H1 (cell line): ENCODE data around the gene SLC4A8. TPM values are rescaled to one million over a fixed set of nuclear protein-coding genes. Genes with fewer than 3 reads are reported as not detected.

Source experiments
- CTCF ChIA-PET: fragments of 300-600 bp; sonication (Branson Sonifier 250); formaldehyde crosslinking; loops from one replicate; lab custom pipeline; 2021; ENCODE audit not compliant: partially characterized antibody; lab: Charles Lee
- POLR2A ChIA-PET: fragments of 300-600 bp; sonication (Branson Sonifier 250); formaldehyde crosslinking; loops from one replicate; lab custom pipeline; 2021; ENCODE audit warnings: inconsistent platforms; ENCODE audit not compliant: partially characterized antibody; lab: Charles Lee
- DNase-seq, 2 experiments: peaks; one replicate each; pipeline versions ENCODE4 v3.0.0 to v3.0.0-alpha.2; 2010 to 2022; ENCODE audit warnings: low spot score in 2 of 2, low read depth in 1 of 2, mixed read lengths in 1 of 2
- FAIRE-seq: peaks from 2 replicates; lab custom pipeline; 2011; peaks lifted over from hg19 to GRCh38; lab: Jason Lieb, UNC
- H2AFZ ChIP-seq: 2 replicates; pipeline ENCODE4 v1.8.1; 2012; ENCODE audit warnings: low read length, inconsistent platforms
- H2AK5ac ChIP-seq: 2 replicates; pipeline ENCODE4 v1.6.1; 2013; ENCODE audit warnings: low read depth, low read length
- H2BK120ac ChIP-seq: replicated peaks from 2 replicates; pipeline ENCODE3; 2013; ENCODE audit warnings: low read depth, low read length, inconsistent platforms
- H2BK12ac ChIP-seq: 2 replicates; pipeline ENCODE4 v1.6.1; 2013; ENCODE audit warnings: low read depth, low read length
- H2BK15ac ChIP-seq: 2 replicates; pipeline ENCODE4 v1.6.1; 2013; ENCODE audit warnings: low read length
- H2BK20ac ChIP-seq: 2 replicates; pipeline ENCODE4 v1.6.1; 2013; ENCODE audit warnings: low read length
- H2BK5ac ChIP-seq: 2 replicates; pipeline ENCODE4 v1.6.1; 2013; ENCODE audit warnings: low read depth, low read length
- H3K14ac ChIP-seq: 2 replicates; pipeline ENCODE4 v1.6.1; 2013; ENCODE audit warnings: inconsistent platforms; ENCODE audit not compliant: insufficient read length
- H3K18ac ChIP-seq: 2 replicates; pipeline ENCODE4 v1.6.1; 2013; ENCODE audit warnings: low read length; ENCODE audit errors: extremely low read depth
- H3K23ac ChIP-seq: 2 replicates; pipeline ENCODE4 v1.6.1; 2013; ENCODE audit warnings: inconsistent platforms; ENCODE audit not compliant: insufficient read length
- H3K23me2 ChIP-seq: 2 replicates; pipeline ENCODE4 v1.6.1; 2013; ENCODE audit warnings: low read depth, low read length
- H3K27ac ChIP-seq: 2 replicates; pipeline ENCODE4 v1.6.1; 2011; ENCODE audit warnings: low read depth, low read length, inconsistent platforms
- H3K27me3 ChIP-seq, 4 experiments: replicated peaks in 1 of 4; 1 replicate in 1 of 4; 2 replicates in 3 of 4; pipeline versions ENCODE4 v1.6.1 to v1.8.1; 2011 to 2013; ENCODE audit warnings: low read length in 3 of 4, mild to moderate bottlenecking in 3 of 4, inconsistent platforms in 2 of 4, mixed read lengths in 2 of 4, moderate library complexity in 1 of 4; ENCODE audit not compliant: control insufficient read depth in 3 of 4, insufficient read depth in 3 of 4; ENCODE audit errors: extremely low read depth in 1 of 4
- H3K36me3 ChIP-seq, 4 experiments: 2 replicates each; pipeline versions ENCODE4 v1.6.1 to v1.8.1; 2011 to 2013; ENCODE audit warnings: mild to moderate bottlenecking in 4 of 4, low read length in 3 of 4, moderate library complexity in 2 of 4, control low read depth in 1 of 4, inconsistent platforms in 1 of 4; ENCODE audit not compliant: insufficient read depth in 4 of 4, control insufficient read depth in 2 of 4
- H3K4ac ChIP-seq: replicated peaks from 2 replicates; pipeline ENCODE3; 2013; ENCODE audit warnings: low read length, low read depth, mixed read lengths, inconsistent platforms; ENCODE audit not compliant: insufficient read length
- H3K4me1 ChIP-seq, 4 experiments: replicated peaks in 1 of 4; 1 replicate in 1 of 4; 2 replicates in 3 of 4; pipeline versions ENCODE4 v1.6.1 to v1.8.1; 2011 to 2013; ENCODE audit warnings: low read length in 3 of 4, inconsistent platforms in 2 of 4, mixed read lengths in 1 of 4; ENCODE audit not compliant: insufficient read depth in 4 of 4, control insufficient read depth in 3 of 4
- H3K4me2 ChIP-seq, 2 experiments: 2 replicates each; pipeline versions ENCODE4 v1.6.1 to v1.8.1; 2011 to 2013; ENCODE audit warnings: low read depth in 2 of 2, low read length in 2 of 2, control low read depth in 1 of 2, inconsistent platforms in 1 of 2, mild to moderate bottlenecking in 1 of 2; ENCODE audit not compliant: insufficient read depth in 1 of 2
- H3K4me3 ChIP-seq, 4 experiments: fragments of 200-600, 300-600 bp in 1 of 4; sonication (generic), shearing (Covaris generic), sonication (Bioruptor Twin) in 1 of 4; 2 replicates each; pipeline versions ENCODE4 v1.5.1 to v1.8.1; 2011 to 2016; ENCODE audit warnings: low read length in 4 of 4, low read depth in 3 of 4, control low read depth in 2 of 4, inconsistent platforms in 2 of 4, mild to moderate bottlenecking in 2 of 4, mixed read lengths in 1 of 4, moderate library complexity in 1 of 4; ENCODE audit not compliant: insufficient read depth in 2 of 4; ENCODE audit errors: extremely low read depth in 1 of 4
- H3K56ac ChIP-seq: replicated peaks from 2 replicates; pipeline ENCODE3; 2013; ENCODE audit warnings: low read depth, mild to moderate bottlenecking, mixed read lengths, low read length, inconsistent platforms; ENCODE audit not compliant: insufficient read length
- H3K79me1 ChIP-seq: 2 replicates; pipeline ENCODE4 v1.6.1; 2013; ENCODE audit warnings: low read depth, low read length, control low read depth
- H3K79me2 ChIP-seq, 2 experiments: 2 replicates each; pipeline versions ENCODE4 v1.6.1 to v1.8.1; 2012 to 2013; ENCODE audit warnings: low read length in 2 of 2, mild to moderate bottlenecking in 2 of 2, inconsistent platforms in 1 of 2; ENCODE audit not compliant: insufficient read depth in 2 of 2, control insufficient read depth in 1 of 2
- H3K9ac ChIP-seq, 4 experiments: replicated peaks in 1 of 4; 1 replicate in 1 of 4; 2 replicates in 3 of 4; pipeline versions ENCODE4 v1.6.1 to v1.8.1; 2011 to 2013; ENCODE audit warnings: low read depth in 3 of 4, low read length in 3 of 4, control low read depth in 2 of 4, mild to moderate bottlenecking in 2 of 4, moderate library complexity in 2 of 4, inconsistent platforms in 1 of 4; ENCODE audit errors: extremely low read depth in 1 of 4
- H3K9me3 ChIP-seq, 2 experiments: 2 replicates each; pipeline versions ENCODE4 v1.6.1 to v1.8.1; 2012 to 2013; ENCODE audit warnings: mild to moderate bottlenecking in 2 of 2, moderate library complexity in 2 of 2, control low read depth in 1 of 2, inconsistent platforms in 1 of 2, low read depth in 1 of 2, low read length in 1 of 2, mixed read lengths in 1 of 2; ENCODE audit not compliant: insufficient read depth in 2 of 2
- H4K20me1 ChIP-seq, 2 experiments: replicated peaks in 1 of 2; 2 replicates each; pipeline versions ENCODE3 to v1.8.1; 2011 to 2013; ENCODE audit warnings: inconsistent platforms in 2 of 2, low read length in 2 of 2, mild to moderate bottlenecking in 1 of 2; ENCODE audit not compliant: insufficient read depth in 2 of 2, control insufficient read depth in 1 of 2
- H4K5ac ChIP-seq: 2 replicates; pipeline ENCODE4 v1.6.1; 2013; ENCODE audit warnings: low read length, low read depth, mixed read lengths, inconsistent platforms; ENCODE audit not compliant: insufficient read length
- H4K8ac ChIP-seq: 2 replicates; pipeline ENCODE4 v1.8.0; 2013; ENCODE audit warnings: mild to moderate bottlenecking, moderate library complexity, low read length, inconsistent platforms; ENCODE audit not compliant: insufficient read depth; ENCODE audit errors: extremely low read depth
- H4K91ac ChIP-seq: replicated peaks from 2 replicates; pipeline ENCODE3; 2013; ENCODE audit warnings: low read length, mixed read lengths, inconsistent platforms; ENCODE audit not compliant: insufficient read length
- CTCF ChIP-seq, 3 experiments: IDR thresholded peaks; 1 replicate in 2 of 3; 2 replicates in 1 of 3; pipeline versions ENCODE4 v1.5.1 to v1.6.1; 2011; ENCODE audit warnings: low read length in 3 of 3, mild to moderate bottlenecking in 3 of 3, inconsistent platforms in 2 of 3, low read depth in 1 of 3, moderate library complexity in 1 of 3; ENCODE audit not compliant: insufficient read depth in 1 of 3; ENCODE audit errors: control extremely low read depth in 1 of 3
- RAD21 ChIP-seq, 2 experiments: IDR thresholded peaks in 1 of 2; conservative IDR thresholded peaks in 1 of 2; 2 replicates each; pipeline ENCODE4 v1.6.1; 2011; ENCODE audit warnings: low read depth in 2 of 2, low read length in 2 of 2, improper control_type of control experiment in 1 of 2, inconsistent platforms in 1 of 2, mild to moderate bottlenecking in 1 of 2, moderate library complexity in 1 of 2
- RNF2 ChIP-seq: fragments of 200-900, 300-1000 bp; sonication (generic); IDR thresholded peaks from 2 replicates; pipeline ENCODE4 v1.7.1; 2016; ENCODE audit warnings: borderline replicate concordance, low read depth, mild to moderate bottlenecking, antibody characterized with exemption, low read length; ENCODE audit not compliant: poor library complexity, severe bottlenecking; ENCODE audit errors: missing control alignments
- TBP ChIP-seq: IDR thresholded peaks from 2 replicates; pipeline ENCODE4 v1.6.1; 2011; ENCODE audit warnings: low read depth, low read length, improper control_type of control experiment
- WGBS, 2 experiments: shearing (Covaris generic) in 1 of 2; methylation state at CpG; one replicate each; pipeline versions ENCODE4 v1.1.6 to v1.1.7; 2013 to 2015; ENCODE audit warnings: low lambda C conversion rate in 2 of 2, mixed read lengths in 2 of 2, inconsistent platforms in 1 of 2, low coverage in 1 of 2, missing lambda C conversion rate in 1 of 2; ENCODE audit not compliant: insufficient replicate concordance in 2 of 2, insufficient coverage in 1 of 2, insufficient read length in 1 of 2; ENCODE audit errors: extremely low coverage in 1 of 2, missing lambda C conversion rate in 1 of 2; 5-methylcytosine and 5-hydroxymethylcytosine counted together
- polyA plus RNA-seq, 7 experiments: library from polyadenylated mRNA; depleted of rRNA in 3 of 7; stranded (reverse) in 5 of 7; unstranded in 2 of 7; fragments of >200 nt in 5 of 7; fragments of 200-250 nt in 2 of 7; gene quantifications; 1 replicate in 5 of 7; 2 replicates in 1 of 7; 4 replicates in 1 of 7; pipeline versions ENCODE4 v1.2.1 to v1.2.3, GENCODE V29; 2011 to 2013; ENCODE audit warnings: missing spikeins in 2 of 7, mixed read lengths in 2 of 7
- total RNA-seq: library from RNA; stranded (reverse); fragmentation: NEBNext Ultra II Directional; extraction: Animal tissue kit (Norgen Biotek cat#: 25700); gene quantifications from 2 replicates; pipeline ENCODE4 v1.2.1, GENCODE V29; 2021

Gene SLC4A8
- total and polyA plus RNA-seq, 2 of the 8 experiments (the other 6 are each of a cell fraction or from before 2014, with no cell fraction given): 11.2 to 13.4 TPM

GRCh38 chr12:51377099-51377984 is 47.3 kb upstream of the SLC4A8 start:
- Histone ChIP-seq H2AK5ac (no peak overlapping the region), H3K23me2 (no peaks in the 10 kb centered on the region; the same call in 1 of the 2 replicates), H3K36me3 (peaks cover 4 to 13% (median 8%) of the 10 kb centered on the region in 4 experiments; a peak in 6 of 8 replicates), H3K23ac (no peak overlapping the region), H3K4ac (no peak overlapping the region), H4K5ac (no peak overlapping the region), H3K4me3 (no peak overlapping the region), H3K79me1 (no peaks in the 10 kb centered on the region), H3K56ac (no peak overlapping the region), H2BK20ac (no peak overlapping the region), H4K20me1 (no peaks in the 10 kb centered on the region), H4K91ac (no peak overlapping the region), H3K9me3 (no peaks in the 10 kb centered on the region), H2AFZ (no peak overlapping the region), H2BK15ac (no peak overlapping the region), H2BK120ac (no peak overlapping the region), H3K4me1 (peaks cover 0 to 7% (median 2%) of the 10 kb centered on the region in 4 experiments; a peak in 5 of 7 replicates), H2BK5ac (no peak overlapping the region), H3K4me2 (no peak overlapping the region), H3K9ac (no peak overlapping the region), H3K18ac (no peak overlapping the region), H3K79me2 (no peaks in the 10 kb centered on the region), H3K27me3 (no peaks in the 10 kb centered on the region), H3K14ac (no peak overlapping the region), H2BK12ac (no peak overlapping the region), H4K8ac (no peak overlapping the region), H3K27ac (no peak overlapping the region)
- TF ChIP-seq TBP (no peak), RNF2 (no peak), CTCF (IDR thresholded peaks at IDR 0.05; ENCODE audit: control extremely low read depth in 1 of 3, insufficient read depth in 1 of 3, low read depth in 1 of 3, low read length in 3 of 3) (peak in 2 of 3 experiments; percentile 33 to 49; a peak in 2 of 4 replicates), RAD21 (IDR thresholded peaks at IDR 0.05 in 1 of 2, conservative IDR thresholded peaks at IDR 0.05 in 1 of 2; ENCODE audit: low read depth in 2 of 2, low read length in 2 of 2) (peak in 1 of 2 experiments; percentile 36; a peak in 1 of 4 replicates)
- no peak for DNase-seq
- no peak for FAIRE-seq
- ChIA-PET POLR2A (interaction anchor here (0.9 to 1.7 kb wide), 3 partner anchors 12 to 17 kb away, joined by 3 to 6 read pairs (median 3); no protein-coding TSS in a partner anchor), CTCF (interaction anchor here (0.8 to 2.6 kb wide), 10 partner anchors 9 to 155 kb away, joined by 3 to 8 read pairs (median 4); partner anchors contain the start of gene GALNT6)
- 85% methylated on average over 10 of the region's 11 CpGs; no CpG with 5 or more reads in 1 of the 2 experiments for WGBS, 2 experiments
